GM21786 (cell line): ENCODE measurements around the gene ROR2.

Experiments used
- ATAC-seq: cut with Tn5 transposase; IDR thresholded peaks from one replicate; pipeline ENCODE4 v1.9.1; 2021; ENCODE audit not compliant: unreplicated experiment

ROR2 gene

GRCh38 chr9:91693226-91693625 lies 256.8 kb downstream of the ROR2 start:
- ATAC-seq = no peak

GRCh38 chr9:91690540-91691249 lies 259.3 kb downstream of the ROR2 start:
- no peak for ATAC-seq

DNA sequence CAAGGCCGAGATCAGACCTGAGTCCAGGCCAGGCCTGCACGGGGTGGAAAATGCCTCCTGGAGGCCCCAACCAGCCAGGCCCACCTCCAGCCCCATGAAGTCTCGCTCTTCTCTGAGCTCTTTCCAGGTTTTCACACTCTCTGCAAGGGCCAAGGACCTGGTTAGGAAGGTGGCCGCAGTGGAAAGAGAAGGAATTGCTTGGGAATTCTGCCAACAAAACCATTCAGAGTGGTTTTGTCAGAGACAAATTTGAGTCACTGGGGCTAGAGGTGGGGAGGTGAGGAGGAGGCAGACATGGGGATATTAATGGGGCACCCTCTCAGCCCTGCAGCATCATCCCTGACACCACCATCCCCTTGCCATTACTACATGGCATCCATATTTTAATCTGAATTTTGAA lies 261.0 kb downstream of the ROR2 start:
- ATAC-seq = no peak

DNA sequence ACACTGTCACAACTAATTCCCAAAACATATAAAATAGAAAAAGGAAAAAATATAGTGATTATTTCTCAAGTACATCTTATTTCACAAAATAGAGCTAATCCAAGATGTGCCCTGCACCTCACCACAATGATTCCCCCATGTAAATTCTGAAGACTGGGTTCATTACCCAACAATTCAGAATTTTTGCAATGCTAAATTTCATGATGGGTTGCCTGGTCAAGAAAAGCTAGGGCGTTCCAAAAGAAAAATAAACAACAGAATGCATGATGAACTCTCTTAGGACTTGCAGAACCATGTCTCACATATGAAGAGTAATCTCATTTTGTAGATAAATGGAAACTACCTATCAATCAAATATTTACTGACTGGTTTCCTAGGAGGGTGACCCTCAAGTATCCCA lies 266.8 kb downstream of the ROR2 start:
- ATAC-seq = no peak

- ATAC-seq = no peak
Observed at GRCh38 chr9:91682806-91683205, 267.2 kb downstream of the ROR2 start.

DNA sequence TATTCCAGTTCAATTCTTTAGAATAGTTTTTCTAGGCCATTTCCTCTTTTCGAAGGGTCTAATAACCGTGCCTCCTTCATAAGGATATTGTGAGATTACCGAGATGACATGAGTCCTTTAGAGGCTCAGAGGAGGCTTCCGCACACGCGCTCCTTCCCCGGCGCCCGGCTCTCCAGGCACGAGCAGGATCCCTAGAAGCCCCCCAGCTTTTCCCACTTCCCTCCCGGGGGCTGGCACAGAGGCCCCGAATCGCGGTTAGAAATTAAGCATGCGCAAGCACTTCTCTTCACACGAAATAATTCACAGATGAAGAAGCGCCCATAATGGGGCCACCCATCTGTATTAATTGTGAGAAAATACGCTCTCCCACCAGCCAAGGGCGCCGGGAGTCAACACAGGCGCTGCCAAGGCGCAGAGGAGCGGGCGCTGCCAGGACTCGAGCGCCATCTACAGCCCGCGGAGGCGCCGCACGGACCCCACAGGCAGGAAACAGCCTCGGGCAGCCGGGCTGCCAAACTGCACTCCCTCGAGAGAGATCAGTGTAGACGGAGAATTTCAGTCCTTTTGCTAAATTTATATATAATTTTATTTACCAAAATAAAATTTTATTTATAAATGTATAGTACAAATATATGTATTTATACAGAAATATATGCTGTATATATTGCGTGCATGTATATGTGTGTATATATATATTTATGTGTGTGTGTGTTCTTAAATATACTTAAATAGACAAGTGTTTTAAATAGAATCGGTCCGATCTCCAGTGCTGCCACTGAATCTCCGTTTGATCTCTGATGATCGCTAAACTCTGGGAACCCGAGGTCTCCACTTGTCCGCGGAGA lies 268.3 kb downstream of the ROR2 start:
- ATAC-seq = no peak

DNA sequence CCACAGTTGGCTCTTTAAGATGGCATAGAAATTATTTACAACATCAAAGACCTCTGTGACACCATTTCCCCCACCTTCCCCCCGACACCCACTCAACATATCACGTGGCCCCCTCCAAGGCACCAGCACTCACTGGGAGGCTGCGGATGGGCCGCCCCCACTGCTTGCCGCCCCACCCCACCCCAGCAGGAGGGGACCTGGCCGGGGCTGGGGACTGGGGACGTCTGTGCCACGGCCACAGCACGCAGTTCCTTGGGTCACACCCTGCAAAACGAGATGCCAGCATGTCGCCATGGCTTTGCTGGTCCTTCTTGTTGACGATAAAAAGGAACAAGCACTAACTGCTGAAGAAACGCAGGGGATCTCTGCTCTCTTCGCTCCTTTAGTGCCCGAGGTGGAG lies 269.0 kb downstream of the ROR2 start:
- ATAC-seq = no peak

GRCh38 chr9:91680106-91680505 lies 269.9 kb downstream of the ROR2 start:
- no peak for ATAC-seq

DNA sequence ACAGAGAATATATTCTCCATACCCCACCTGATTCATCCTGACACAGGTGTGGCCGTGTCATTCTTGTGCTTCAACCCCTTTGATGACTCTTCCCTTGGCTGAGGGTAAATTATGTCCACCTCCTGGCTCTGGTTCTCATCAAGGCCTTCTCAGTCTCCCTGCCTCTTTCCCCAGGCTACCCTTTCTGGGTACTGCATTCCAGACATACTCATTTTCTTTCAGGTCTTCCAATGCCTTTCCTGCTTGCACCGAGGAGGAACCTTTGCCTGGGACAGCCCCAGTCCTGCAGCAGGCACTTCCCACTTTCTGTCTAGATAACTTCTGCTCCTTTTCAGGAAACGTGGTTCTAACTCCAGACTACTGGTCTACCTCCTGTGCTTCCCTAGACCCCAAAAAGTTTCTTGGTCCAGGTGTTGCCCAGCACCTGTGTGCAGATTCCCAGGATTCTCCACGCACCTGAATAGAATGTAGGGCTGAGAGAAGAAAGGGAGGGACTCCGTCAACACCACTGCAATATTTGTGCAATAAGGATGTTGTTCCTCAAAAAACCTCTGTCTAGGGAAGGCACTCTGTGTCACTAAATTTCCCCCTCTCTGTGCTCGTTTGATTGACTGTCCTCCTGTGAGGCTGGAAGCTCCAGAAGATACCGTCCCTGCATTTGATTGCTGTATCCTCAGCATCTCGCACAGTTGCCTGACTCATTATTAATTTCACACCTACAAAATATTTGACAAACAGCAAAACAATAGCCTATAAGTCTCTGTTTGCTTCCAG lies 271.0 kb downstream of the ROR2 start:
- no peak for ATAC-seq

- no peak for ATAC-seq
Observed at GRCh38 chr9:91677822-91678436, 272.1 kb downstream of the ROR2 start.

DNA sequence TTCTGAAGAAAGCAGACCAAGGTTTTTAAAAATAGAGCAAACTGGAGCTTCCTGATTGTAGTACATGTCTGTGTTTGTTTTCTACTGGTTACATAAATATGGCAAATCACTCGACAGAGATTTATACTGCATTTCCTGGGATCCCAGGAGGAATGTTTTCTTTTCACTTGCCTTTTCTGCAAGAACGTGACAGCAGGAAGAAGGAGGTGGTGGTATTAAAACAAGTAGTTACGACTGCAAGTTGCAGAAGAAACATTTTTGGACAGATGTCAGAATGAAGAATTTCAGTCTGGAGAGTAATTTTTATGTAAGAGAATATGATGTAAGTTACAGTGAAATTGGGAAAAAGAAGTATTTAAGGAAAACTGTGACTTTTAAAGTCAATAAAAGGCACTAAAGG lies 272.7 kb downstream of the ROR2 start:
- no peak for ATAC-seq

DNA sequence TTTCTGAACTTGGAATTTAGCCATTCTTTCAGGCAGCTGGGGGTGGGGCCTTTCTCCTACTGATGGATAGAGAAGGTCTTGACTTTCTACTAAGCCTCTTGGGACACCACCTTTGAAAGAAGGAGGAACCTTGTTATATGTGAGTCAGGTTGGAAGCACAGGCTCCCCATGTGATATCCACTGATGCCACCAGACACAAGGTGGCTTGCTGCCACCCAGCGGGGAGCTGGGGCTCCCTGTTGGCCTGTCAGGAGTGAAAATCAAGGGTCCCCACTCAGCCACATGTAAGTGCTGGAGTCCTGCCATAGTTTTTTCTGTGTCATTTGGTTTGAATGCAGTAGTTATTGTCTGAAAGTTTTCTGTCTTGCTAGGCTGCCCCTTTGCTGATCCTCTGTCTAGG lies 274.0 kb downstream of the ROR2 start:
- no peak for ATAC-seq

GRCh38 chr9:91664663-91665062 lies 285.4 kb downstream of the ROR2 start:
- ATAC-seq = no peak

- ATAC-seq = no peak
Observed at GRCh38 chr9:91663858-91664257, 286.2 kb downstream of the ROR2 start.

DNA sequence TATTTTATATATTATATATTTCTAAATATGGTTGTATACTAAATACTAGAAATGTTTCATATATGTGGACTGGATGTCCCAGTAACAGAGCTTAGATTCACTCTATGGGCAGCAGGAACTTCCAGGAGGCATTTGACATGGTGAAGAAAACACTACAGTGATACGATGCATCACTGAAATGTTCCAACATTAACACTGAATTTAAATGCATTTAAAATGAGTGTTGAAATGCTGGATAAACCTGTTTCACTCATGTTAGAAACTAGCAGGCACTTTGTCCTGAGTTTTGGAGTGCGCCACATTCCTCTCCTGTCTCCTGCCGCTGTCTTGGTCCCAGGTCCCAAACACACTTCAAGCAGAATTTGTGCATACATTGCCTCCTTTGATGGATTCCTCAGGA lies 288.6 kb downstream of the ROR2 start:
- ATAC-seq = no peak

DNA sequence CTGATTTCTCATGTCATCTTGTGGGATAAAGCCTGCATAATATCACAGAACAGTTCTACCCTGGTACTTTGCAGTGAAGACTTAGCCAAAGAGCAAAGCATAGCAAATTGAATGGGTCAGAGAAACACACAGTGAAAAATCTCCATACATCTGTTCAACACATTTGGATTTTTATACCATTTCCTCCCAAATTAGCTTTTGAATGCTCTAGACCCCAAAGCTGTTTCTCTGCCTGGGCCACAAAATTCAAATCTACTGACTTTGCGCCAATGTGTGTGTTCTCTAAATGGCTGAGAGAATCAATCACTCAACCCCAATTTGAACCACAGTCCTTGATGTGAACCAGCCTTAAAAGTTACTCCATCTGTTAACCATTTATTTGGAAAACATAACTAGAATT lies 289.5 kb downstream of the ROR2 start:
- ATAC-seq = no peak

- no peak for ATAC-seq
Observed at GRCh38 chr9:91659529-91660495, 290.2 kb downstream of the ROR2 start.

GRCh38 chr9:91658513-91659105 lies 291.4 kb downstream of the ROR2 start:
- no peak for ATAC-seq

DNA sequence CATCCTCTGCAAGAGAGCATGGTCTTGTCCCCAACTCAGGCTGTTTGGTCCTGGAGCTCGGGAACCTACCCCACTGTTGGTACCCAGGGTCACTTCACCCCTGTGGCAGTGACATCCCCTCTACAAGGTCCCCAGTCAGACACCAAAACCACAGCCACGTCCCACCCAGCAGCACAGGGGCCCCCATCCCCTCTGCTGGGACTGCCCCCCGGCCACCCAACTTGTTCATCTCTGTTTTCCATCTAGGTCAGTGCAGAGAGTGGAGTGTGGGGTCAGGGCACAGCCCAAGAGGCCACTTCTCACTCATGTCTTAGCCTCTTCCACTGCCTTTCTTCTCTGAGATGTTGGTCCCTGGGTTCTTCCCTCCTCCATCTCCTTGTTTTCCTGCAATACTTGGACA lies 292.5 kb downstream of the ROR2 start:
- ATAC-seq = no peak

GRCh38 chr9:91655658-91656057 lies 294.4 kb downstream of the ROR2 start:
- no peak for ATAC-seq
